GM19452 (cell line): ENCODE data around the gene LASP1NB.
"Not testable (repeated sequence)": the region's sequence is repeated elsewhere in the genome, so short reads cannot be mapped to it uniquely, and the experiment has no call there.

ENCODE experiments used
- ATAC-seq: cut with Tn5 transposase; IDR thresholded peaks from one replicate; pipeline ENCODE4 v1.9.1; 2021; ENCODE audit not compliant: unreplicated experiment

The LASP1NB gene

DNA sequence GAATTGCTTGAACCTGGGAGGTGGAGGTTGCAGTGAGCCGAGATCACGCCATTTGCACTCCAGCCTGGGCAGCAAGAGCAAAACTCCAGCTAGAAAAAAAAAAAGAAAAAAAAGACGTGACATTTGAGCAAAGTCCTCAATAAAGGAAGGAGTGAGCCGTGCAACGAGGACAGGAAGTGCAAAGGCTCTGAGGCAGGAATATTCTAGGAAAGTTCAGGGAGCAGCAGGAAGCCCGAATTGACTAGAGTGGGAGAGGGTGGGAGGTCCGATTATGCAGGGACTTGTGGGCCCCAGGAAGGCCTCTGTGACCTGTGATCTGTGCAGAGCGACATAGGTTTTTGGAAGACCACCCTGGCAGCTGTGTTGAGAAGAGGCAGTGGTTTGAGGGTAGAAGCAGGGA, 8.6 kb upstream of the LASP1NB start:
- no peak for ATAC-seq

- ATAC-seq, result no peak
These were observed 8.2 kb upstream of the LASP1NB start for GRCh38 chr17:38917259-38917658.

DNA sequence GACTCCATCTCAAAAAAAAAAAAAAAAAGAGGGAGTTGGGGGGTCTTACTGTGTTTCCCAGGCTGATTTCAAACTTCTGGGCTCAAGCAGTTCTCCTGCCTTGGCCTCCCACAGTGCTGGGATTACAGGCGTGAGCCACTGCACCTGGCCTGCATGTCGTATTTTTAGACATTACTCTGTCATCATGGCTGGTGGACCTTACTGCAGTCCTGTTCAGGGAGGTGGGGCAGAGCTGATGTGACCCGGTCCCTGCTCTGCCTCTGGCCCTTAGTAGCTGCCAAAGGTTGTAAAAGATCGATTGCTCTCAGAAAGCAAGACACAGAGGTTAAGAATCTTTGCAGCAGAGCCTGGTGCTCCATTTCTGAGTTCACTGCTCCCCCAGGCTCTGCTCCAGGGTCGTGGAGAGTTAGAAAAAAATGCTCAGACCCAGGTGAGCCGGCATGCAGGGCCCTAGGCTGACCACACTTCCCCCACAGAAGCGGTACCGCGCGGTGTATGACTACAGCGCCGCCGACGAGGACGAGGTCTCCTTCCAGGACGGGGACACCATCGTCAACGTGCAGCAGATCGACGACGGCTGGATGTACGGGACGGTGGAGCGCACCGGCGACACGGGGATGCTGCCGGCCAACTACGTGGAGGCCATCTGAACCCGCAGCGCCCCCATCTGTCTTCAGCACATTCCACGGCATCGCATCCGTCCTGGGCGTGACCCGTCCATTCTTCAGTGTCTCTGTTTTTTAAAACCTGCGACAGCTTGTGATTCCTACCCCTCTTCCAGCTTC, 7.1 kb upstream of the LASP1NB start:
- ATAC-seq, result no peak

- no peak for ATAC-seq
These were observed 6.5 kb upstream of the LASP1NB start for GRCh38 chr17:38918916-38919315.

GRCh38 chr17:38919316-38920078, 5.9 kb upstream of the LASP1NB start:
- ATAC-seq, result no peak

DNA sequence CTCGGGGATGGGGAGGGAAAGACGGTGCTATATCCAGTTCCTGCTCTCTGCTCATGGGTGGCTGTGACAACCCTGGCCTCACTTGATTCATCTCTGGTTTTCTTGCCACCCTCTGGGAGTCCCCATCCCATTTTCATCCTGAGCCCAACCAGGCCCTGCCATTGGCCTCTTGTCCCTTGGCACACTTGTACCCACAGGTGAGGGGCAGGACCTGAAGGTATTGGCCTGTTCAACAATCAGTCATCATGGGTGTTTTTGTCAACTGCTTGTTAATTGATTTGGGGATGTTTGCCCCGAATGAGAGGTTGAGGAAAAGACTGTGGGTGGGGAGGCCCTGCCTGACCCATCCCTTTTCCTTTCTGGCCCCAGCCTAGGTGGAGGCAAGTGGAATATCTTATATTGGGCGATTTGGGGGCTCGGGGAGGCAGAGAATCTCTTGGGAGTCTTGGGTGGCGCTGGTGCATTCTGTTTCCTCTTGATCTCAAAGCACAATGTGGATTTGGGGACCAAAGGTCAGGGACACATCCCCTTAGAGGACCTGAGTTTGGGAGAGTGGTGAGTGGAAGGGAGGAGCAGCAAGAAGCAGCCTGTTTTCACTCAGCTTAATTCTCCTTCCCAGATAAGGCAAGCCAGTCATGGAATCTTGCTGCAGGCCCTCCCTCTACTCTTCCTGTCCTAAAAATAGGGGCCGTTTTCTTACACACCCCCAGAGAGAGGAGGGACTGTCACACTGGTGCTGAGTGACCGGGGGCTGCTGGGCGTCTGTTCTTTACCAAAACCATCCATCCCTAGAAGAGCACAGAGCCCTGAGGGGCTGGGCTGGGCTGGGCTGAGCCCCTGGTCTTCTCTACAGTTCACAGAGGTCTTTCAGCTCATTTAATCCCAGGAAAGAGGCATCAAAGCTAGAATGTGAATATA, 4.8 kb upstream of the LASP1NB start:
- ATAC-seq, result no peak

DNA sequence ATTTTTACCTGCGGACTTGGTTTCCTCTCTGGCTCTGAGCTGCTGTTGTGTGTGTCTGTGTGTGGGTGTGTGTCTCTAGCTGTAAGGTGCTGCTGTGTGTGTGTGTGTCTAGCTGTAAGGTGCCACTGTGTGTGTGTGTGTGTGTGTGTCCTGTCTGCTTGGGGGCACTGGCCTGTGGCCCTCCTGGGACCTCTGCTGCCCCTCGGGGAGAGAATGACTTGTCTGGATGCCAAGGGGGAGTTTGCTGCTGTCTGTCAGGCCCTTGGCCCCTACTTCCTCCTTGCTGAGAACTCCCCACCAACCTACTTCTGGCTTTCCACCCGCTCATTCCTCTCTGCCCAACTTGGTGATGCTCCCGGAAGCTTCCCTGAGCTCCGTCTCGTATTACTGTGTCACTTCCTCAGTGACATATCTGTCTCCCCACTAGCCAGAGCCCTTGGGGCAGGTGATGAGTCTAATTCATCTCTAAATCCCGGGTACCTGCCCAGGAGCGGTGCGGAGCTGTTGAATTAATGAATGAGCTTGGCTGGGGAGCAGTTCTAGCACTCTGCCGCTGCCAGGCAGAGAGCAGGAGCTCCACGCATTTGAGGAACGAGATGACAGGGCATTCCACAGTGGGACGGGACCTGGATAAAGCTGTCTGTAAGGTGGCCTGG, 3.5 kb upstream of the LASP1NB start:
- ATAC-seq, result no peak

DNA sequence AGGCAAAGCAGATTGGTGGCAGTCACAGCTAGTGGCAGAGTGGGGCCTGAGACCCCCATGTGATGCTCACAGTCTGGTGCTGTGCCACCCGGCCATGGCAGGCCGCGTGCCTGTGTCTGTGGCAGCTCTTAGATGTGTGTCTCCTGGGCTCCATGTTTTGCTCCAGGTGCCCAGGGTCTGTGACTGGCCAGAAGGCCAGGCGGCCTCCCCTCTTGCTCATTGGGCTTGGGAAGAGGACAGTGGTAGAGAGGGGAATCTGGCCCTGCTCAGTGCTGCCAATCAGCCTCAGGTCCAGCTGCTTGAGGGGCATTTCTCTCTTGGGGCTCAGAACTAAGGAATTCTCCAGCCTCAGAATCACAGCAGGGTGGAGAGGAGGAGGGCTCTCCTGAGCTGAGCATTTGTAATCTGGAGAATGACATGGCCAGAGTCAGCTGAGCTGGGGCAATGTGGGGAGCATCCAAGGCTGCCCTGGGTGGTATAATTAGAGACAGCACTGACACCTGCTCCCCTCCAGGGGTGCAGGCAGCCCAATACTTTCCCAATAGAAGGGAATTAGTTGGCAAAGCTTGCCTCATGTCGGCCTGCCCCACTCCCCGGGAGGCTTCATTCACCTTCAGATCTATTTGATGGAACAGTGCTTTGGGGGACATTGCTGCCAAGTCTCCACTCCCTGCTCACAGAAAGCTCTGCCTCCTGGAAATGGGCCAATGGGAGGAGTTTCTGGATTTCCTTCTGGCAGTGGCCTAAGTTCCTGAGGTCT, 2.7 kb upstream of the LASP1NB start:
- ATAC-seq, result no peak

GRCh38 chr17:38926293-38927070, 1.1 kb downstream of the LASP1NB start:
- ATAC-seq, result no peak

- not testable (repeated sequence) for ATAC-seq
These were observed 5.4 kb downstream of the LASP1NB start for GRCh38 chr17:38930782-38931181.

GRCh38 chr17:38933962-38934361, 8.5 kb downstream of the LASP1NB start:
- ATAC-seq, result not testable (repeated sequence)

- no peak for ATAC-seq
These were observed 14.6 kb downstream of the LASP1NB start for GRCh38 chr17:38939987-38940386.

DNA sequence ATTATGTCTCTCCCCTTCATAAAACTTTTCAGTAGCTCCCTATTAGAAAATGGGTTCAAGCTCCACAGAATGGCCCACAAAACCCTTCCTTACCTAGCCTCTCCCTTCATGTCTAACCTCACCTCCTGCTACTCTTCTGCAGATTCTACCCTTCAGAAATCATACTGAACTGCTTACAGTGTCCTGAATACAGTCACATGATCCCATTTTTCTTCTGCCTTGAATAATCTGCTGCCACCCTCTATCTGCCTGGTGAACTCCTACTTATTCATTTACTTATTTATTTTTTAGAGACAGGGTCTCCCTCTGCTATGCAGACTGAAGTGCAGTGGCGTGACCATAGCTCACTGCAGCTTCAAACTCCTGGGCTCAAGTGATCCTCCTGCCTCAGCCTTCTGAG, 15.0 kb downstream of the LASP1NB start:
- no peak for ATAC-seq

- no peak for ATAC-seq
These were observed 17.4 kb downstream of the LASP1NB start for GRCh38 chr17:38942696-38943334.

DNA sequence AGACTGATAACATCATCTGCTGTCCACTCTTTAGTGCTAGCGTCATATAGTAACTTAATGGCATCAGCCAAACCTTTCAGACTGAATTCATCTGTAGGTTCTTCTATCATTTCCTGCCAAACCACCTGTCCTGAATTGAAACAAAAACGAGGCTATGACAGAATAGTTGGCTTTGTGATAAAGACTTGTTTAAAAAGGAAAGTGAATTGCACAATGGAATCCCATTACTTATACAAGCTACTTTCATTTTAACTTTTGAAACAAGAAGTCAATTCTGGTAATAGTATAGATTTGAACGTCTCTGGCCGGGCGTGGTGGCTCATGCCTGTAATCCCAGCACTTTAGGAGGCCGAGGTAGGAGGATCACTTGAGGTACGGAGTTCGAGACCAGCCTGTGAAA, 18.2 kb downstream of the LASP1NB start:
- no peak for ATAC-seq

- ATAC-seq, result no peak
These were observed 21.8 kb downstream of the LASP1NB start for GRCh38 chr17:38947189-38947588.

DNA sequence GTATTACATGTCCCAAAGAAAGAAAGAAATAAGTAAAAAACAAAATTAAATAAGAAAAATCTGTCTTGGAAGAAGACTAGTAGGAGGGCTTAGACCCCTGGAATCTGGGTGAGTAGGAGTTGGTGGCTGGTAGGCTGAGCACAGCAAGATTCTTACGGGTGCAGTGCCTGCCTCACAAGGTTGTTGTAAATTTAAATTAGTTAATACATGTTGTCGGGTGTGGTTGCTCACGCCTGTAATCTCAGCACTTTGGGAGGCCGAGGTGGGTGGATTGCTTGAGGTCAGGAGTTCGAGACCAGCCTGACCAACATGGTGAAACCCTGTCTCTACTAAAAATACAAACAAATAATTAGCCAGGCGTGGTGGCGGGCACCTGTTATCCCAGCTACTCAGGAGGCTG, 28.4 kb downstream of the LASP1NB start:
- ATAC-seq, result not testable (repeated sequence)

- no peak for ATAC-seq
These were observed 32.9 kb downstream of the LASP1NB start for GRCh38 chr17:38958326-38958725.

- ATAC-seq, result no peak
These were observed 33.3 kb downstream of the LASP1NB start for GRCh38 chr17:38958756-38959155.
